GM12878 (cell line): ENCODE results near the gene SSX2IP. TPM values are rescaled to one million over a fixed set of nuclear protein-coding genes. Genes with fewer than 3 reads are reported as not detected.

Experiments used
- ATAC-seq: fragments of 200-7000 bp; cut with Tn5 transposase; 3 replicates; pipeline ENCODE4 v1.9.1; 2020; ENCODE audit warnings: mild to moderate bottlenecking, moderate library complexity
- BruUV-seq: library from RNA; stranded (reverse); fragments of 400-500 nt; replicated peaks from 2 replicates; lab custom pipeline; 2021; lab: Mats Ljungman, UMichigan
- CTCF ChIA-PET: fragments of 300-600 bp; sonication (Branson Sonifier 250); formaldehyde crosslinking; extraction: SDS; loops from one replicate; lab custom pipeline; 2021; ENCODE audit warnings: inconsistent platforms; lab: Yijun Ruan, JAX
- POLR2A ChIA-PET: fragments of 350-600 bp; formaldehyde crosslinking; extraction: SDS; loops from one replicate; lab custom pipeline; 2021; ENCODE audit warnings: inconsistent platforms; lab: Charles Lee
- RAD21 ChIA-PET: fragments of 300-600 bp; sonication (Branson Sonifier 250); formaldehyde crosslinking; loops from one replicate; lab custom pipeline; 2023; ENCODE audit warnings: antibody characterized with exemption; ENCODE audit not compliant: unreplicated experiment; lab: Charles Lee
- SMC1A ChIA-PET: fragments of 300-600 bp; sonication (Branson Sonifier 250); formaldehyde crosslinking; loops from one replicate; lab custom pipeline; 2023; ENCODE audit not compliant: unreplicated experiment, uncharacterized antibody; lab: Charles Lee
- DNase-seq: peaks from one replicate; pipeline ENCODE4 v3.0.0-alpha.2; 2011; ENCODE audit warnings: low read depth, low spot score
- FAIRE-seq: peaks from 3 replicates; lab custom pipeline; 2011; peaks lifted over from hg19 to GRCh38; lab: Jason Lieb, UNC
- H2AFZ ChIP-seq: 2 replicates; pipeline ENCODE4 v1.6.0; 2011; ENCODE audit warnings: low read depth, low read length, control low read depth; ENCODE audit not compliant: control insufficient read depth
- H3K27ac ChIP-seq: 2 replicates; pipeline ENCODE4 v1.5.1; 2011; ENCODE audit warnings: control low read depth; ENCODE audit not compliant: control insufficient read depth, insufficient read depth
- H3K27me3 ChIP-seq, 2 experiments: replicated peaks in 1 of 2; 2 replicates each; pipeline versions ENCODE4 v1.6.0 to v1.6.1; 2011; ENCODE audit warnings: low read length in 1 of 2; ENCODE audit not compliant: control insufficient read depth in 2 of 2, insufficient read depth in 2 of 2
- H3K36me3 ChIP-seq, 2 experiments: 2 replicates each; pipeline ENCODE4 v1.5.1; 2011; ENCODE audit warnings: low read length in 1 of 2; ENCODE audit not compliant: control insufficient read depth in 2 of 2, insufficient read depth in 2 of 2
- H3K4me1 ChIP-seq: 2 replicates; pipeline ENCODE4 v1.6.1; 2011; ENCODE audit warnings: mild to moderate bottlenecking, low read length, moderate library complexity, mixed read lengths; ENCODE audit not compliant: control insufficient read depth, insufficient read depth
- H3K4me2 ChIP-seq: 2 replicates; pipeline ENCODE4 v1.6.0; 2011; ENCODE audit warnings: control low read depth; ENCODE audit not compliant: control insufficient read depth, insufficient read depth
- H3K4me3 ChIP-seq: fragments of 200-600 bp; sonication (generic); 2 replicates; pipeline ENCODE4 v1.5.1; 2016
- H3K79me2 ChIP-seq: 2 replicates; pipeline ENCODE4 v1.6.0; 2011; ENCODE audit warnings: low read length; ENCODE audit not compliant: control insufficient read depth, insufficient read depth
- H3K9ac ChIP-seq: 2 replicates; pipeline ENCODE4 v1.8.0; 2011; ENCODE audit warnings: low read length, control low read depth, mixed read lengths; ENCODE audit not compliant: control insufficient read depth, insufficient read depth
- H3K9me3 ChIP-seq: replicated peaks from 3 replicates; pipeline ENCODE4 v1.5.1; 2011; ENCODE audit warnings: mild to moderate bottlenecking, low read length; ENCODE audit not compliant: control insufficient read depth, insufficient read depth
- H4K20me1 ChIP-seq: 2 replicates; pipeline ENCODE4 v1.6.0; 2011; ENCODE audit not compliant: control insufficient read depth, insufficient read depth
- CBX5 ChIP-seq: sonication (generic); IDR thresholded peaks from 2 replicates; pipeline ENCODE4 v1.6.1; 2016; ENCODE audit warnings: low read depth, moderate library complexity, mild to moderate bottlenecking, inconsistent platforms
- EGR1 ChIP-seq, 2 experiments: IDR thresholded peaks; 1 replicate in 1 of 2; 2 replicates in 1 of 2; pipeline ENCODE4 v1.6.1; 2011 to 2012; ENCODE audit warnings: low read depth in 2 of 2, low read length in 2 of 2, borderline replicate concordance in 1 of 2, mild to moderate bottlenecking in 1 of 2, moderate library complexity in 1 of 2
- FOXM1 ChIP-seq: IDR thresholded peaks from 2 replicates; pipeline ENCODE4 v1.6.1; 2012; ENCODE audit warnings: low read depth, mild to moderate bottlenecking, inconsistent platforms, low read length, moderate library complexity
- RB1 ChIP-seq: fragments of 450-650 bp; formaldehyde crosslinking; IDR thresholded peaks from 2 replicates; pipeline ENCODE4 v1.6.1; 2017; ENCODE audit warnings: mild to moderate bottlenecking, borderline replicate concordance
- RBBP5 ChIP-seq: fragments of 200-600 bp; sonication (generic); conservative IDR thresholded peaks from 2 replicates; pipeline ENCODE4 v1.6.1; 2016
- SMAD1 ChIP-seq: fragments of 450-650 bp; IDR thresholded peaks from 2 replicates; pipeline ENCODE4 v1.6.1; 2018; ENCODE audit warnings: mild to moderate bottlenecking, low read depth; ENCODE audit not compliant: partially characterized antibody
- WRNIP1 ChIP-seq: IDR thresholded peaks from 2 replicates; pipeline ENCODE4 v1.6.1; 2011; ENCODE audit warnings: low read depth, low read length, improper control_type of control experiment, borderline replicate concordance
- WGBS: methylation state at CpG from one replicate; pipeline ENCODE4 v1.1.6; 2016; ENCODE audit warnings: low lambda C conversion rate; ENCODE audit not compliant: insufficient replicate concordance, insufficient coverage; ENCODE audit errors: missing lambda C conversion rate; 5-methylcytosine and 5-hydroxymethylcytosine counted together
- in situ Hi-C: fragments of 300-500 bp; cut with MboI; formaldehyde crosslinking; loops from 9 replicates; pipeline ENCODE4 v1.14.3; 2018; ENCODE audit warnings: mixed read lengths
- intact Hi-C: fragments of 100-400 bp; cut with micrococcal nuclease; formaldehyde crosslinking; loops from one replicate; pipeline ENCODE4 v1.14.2; 2022; ENCODE audit not compliant: unreplicated experiment
- polyA plus RNA-seq, 11 experiments: library from polyadenylated mRNA; depleted of rRNA in 4 of 11; unstranded in 6 of 11; stranded (reverse) in 5 of 11; fragments of >200 nt; fragmentation: Nextera tagmentation in 4 of 11; fragmentation: Illumina TruSeq in 1 of 11; extraction: Ambion mirVana in 4 of 11; extraction: Trizol in 1 of 11; gene quantifications; 1 replicate in 1 of 11; 2 replicates in 10 of 11; pipeline versions ENCODE4 v1.2.1 to v1.2.3, GENCODE V29; 2011 to 2016; ENCODE audit warnings: inconsistent platforms in 2 of 11, missing spikeins in 2 of 11, low read depth in 1 of 11
- total RNA-seq, 4 experiments: library from RNA; depleted of rRNA in 3 of 4; stranded (reverse); fragments of >200 nt in 3 of 4; fragmentation: Illumina TruSeq in 1 of 4; extraction: Trizol in 1 of 4; gene quantifications; 2 replicates each; pipeline versions ENCODE4 v1.2.1 to v1.2.3, GENCODE V29; 2013 to 2021
- TF ChIP-seq, protein P1 (sequence below): fragments of 450-650 bp; IDR thresholded peaks from 2 replicates; pipeline ENCODE4 v1.6.1; 2017; ENCODE audit warnings: mild to moderate bottlenecking, low read depth, inconsistent platforms; ENCODE audit not compliant: poor library complexity, severe bottlenecking

Gene SSX2IP
- total and polyA plus RNA-seq, 10 of the 15 experiments (the other 5 are each of a cell fraction or from before 2014, with no cell fraction given), result 3.3 to 14.0 (median 10.4) TPM

DNA sequence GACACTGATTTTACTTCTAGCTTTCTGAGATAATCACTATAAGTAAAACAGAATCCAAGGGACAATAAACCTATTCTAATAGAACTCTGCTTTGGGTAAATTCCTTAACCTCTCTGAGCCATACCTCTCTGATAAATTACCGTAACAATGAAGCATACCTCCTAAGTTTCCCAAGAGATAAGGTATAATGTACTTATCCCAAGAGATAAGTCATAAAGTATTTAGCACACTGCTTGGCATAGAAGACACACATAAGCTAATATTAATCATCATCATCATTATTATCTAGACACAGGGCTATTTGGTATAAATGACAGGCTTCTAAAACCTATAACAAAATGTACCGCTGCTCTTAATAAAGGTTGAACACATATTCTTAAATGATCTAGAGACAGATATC is 16.2 kb downstream of the SSX2IP start (continued):
- no peak for TF ChIP-seq WRNIP1
- no peak for TF ChIP-seq CBX5
- TF ChIP-seq RB1, result no peak
- TF ChIP-seq RBBP5, result no peak

DNA sequence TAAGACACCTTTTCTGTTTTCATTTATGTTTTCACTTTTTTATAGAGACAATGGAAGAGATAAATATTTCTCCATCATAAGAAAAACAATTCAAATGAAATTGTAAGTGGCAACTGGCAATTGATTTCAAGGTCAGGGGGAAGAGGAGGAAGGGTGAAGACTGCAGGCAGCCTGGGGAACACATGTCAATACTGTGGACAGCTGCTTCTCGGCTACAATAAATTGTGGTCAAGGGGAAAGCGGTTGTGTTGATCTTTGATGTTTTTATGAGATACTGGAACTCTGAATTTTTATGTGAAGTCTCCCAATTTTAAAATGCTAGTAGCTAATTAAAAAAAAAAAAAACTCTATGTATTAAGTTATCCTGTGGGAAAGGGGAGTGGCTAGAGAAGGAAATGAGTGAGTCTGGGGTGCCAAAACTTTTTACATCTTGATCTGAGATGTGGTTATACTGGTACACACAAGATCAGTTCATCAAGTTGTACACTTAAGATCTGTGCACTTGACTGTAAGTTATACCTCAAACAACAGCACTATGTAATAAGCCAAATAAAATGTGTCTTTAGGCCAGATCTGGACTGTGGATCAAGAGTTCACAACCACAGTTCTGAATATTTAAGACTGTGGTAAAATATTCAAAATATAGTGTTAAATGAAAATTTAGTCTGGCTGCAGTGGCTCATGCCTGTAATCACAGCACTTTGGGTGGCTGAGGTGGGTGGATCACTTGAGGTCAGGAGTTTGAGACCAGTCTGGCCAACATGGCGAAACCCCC is 18.0 kb downstream of the SSX2IP start:
- no TSS peak for BruUV-seq
- POLR2A ChIA-PET, result interaction anchor here (0.6 kb wide), 2 partner anchors 124 to 1042 kb away, joined by 3 to 5 read pairs; no protein-coding TSS in a partner anchor
- FAIRE-seq, result no peak

More for the DNA sequence above, 18.0 kb downstream of the SSX2IP start:
- TF ChIP-seq, protein P1, sequence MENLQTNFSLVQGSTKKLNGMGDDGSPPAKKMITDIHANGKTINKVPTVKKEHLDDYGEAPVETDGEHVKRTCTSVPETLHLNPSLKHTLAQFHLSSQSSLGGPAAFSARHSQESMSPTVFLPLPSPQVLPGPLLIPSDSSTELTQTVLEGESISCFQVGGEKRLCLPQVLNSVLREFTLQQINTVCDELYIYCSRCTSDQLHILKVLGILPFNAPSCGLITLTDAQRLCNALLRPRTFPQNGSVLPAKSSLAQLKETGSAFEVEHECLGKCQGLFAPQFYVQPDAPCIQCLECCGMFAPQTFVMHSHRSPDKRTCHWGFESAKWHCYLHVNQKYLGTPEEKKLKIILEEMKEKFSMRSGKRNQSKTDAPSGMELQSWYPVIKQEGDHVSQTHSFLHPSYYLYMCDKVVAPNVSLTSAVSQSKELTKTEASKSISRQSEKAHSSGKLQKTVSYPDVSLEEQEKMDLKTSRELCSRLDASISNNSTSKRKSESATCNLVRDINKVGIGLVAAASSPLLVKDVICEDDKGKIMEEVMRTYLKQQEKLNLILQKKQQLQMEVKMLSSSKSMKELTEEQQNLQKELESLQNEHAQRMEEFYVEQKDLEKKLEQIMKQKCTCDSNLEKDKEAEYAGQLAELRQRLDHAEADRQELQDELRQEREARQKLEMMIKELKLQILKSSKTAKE, result no peak
- TF ChIP-seq EGR1 (IDR thresholded peaks at IDR 0.05; ENCODE audit: borderline replicate concordance in 1 of 2, low read depth in 2 of 2, low read length in 2 of 2) (no peak), SMAD1 (no peak), FOXM1 (no peak)
- Histone ChIP-seq H3K9me3 (no peaks in the 10 kb centered on the region), H3K9ac (no peak overlapping the region), H3K4me2 (no peak overlapping the region), H3K36me3 (no peaks in the 10 kb centered on the region), H3K4me1 (no peaks in the 10 kb centered on the region), H3K27me3 (no peaks in the 10 kb centered on the region), H2AFZ (no peak overlapping the region), H3K4me3 (no peak overlapping the region), H4K20me1 (no peaks in the 10 kb centered on the region), H3K79me2 (no peaks in the 10 kb centered on the region), H3K27ac (no peak overlapping the region)
- ChIA-PET SMC1A (no interaction called here), RAD21 (no interaction called here), CTCF (interaction anchor here (0.9 to 1.2 kb wide), 3 partner anchors 17 to 81 kb away, joined by 3 read pairs; no protein-coding TSS in a partner anchor)
- no peak for DNase-seq
- intact Hi-C loops, result no loop called here
- ATAC-seq, result no peak
- WGBS, result 87% methylated on average over 3 of the region's 3 CpGs
- in situ Hi-C loops, result no loop called here
